GM15510 (cell line): Measurements from ENCODE around the gene PEF1.

Source experiments
- POLR2A ChIP-seq: IDR thresholded peaks from 3 replicates; pipeline ENCODE4 v1.6.1; 2011; ENCODE audit warnings: borderline replicate concordance; ENCODE audit not compliant: insufficient read length; ENCODE audit errors: extremely low read depth

Gene PEF1

DNA sequence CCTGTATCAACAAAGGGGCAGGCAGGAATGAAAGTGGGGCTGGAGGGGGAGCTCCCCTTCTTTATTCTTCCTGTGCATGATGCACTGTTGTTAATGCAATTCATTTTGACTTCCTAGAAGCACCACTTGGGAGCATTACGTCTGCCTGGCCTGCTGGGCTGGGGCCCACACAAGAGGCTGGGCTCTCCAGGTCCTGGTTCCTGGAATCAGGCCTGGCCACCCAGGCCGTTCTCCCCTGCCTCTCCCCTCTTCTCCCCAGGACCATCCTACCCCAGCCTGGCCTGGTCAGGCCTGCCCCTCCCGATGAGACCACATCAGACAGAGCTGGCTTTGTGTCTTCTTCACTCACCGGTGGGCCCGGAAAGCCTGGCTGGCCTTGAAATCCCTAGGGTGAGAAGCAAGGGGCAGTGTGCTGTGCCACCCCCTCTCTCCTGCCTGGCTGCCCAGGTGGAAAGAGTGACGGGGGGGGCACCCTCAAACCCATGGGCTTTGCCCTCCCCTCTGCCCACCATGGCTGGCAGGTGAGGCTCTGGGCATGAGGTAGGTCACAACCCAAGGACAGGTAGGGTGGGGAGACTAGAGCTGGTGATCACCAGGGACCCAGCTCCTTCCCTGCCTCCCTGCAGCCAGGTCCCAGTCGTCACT is 20.7 kb upstream of the PEF1 start:
- no peak for TF ChIP-seq POLR2A

GRCh38 chr1:31664528-31664927 is 19.9 kb upstream of the PEF1 start:
- TF ChIP-seq POLR2A = no peak

DNA sequence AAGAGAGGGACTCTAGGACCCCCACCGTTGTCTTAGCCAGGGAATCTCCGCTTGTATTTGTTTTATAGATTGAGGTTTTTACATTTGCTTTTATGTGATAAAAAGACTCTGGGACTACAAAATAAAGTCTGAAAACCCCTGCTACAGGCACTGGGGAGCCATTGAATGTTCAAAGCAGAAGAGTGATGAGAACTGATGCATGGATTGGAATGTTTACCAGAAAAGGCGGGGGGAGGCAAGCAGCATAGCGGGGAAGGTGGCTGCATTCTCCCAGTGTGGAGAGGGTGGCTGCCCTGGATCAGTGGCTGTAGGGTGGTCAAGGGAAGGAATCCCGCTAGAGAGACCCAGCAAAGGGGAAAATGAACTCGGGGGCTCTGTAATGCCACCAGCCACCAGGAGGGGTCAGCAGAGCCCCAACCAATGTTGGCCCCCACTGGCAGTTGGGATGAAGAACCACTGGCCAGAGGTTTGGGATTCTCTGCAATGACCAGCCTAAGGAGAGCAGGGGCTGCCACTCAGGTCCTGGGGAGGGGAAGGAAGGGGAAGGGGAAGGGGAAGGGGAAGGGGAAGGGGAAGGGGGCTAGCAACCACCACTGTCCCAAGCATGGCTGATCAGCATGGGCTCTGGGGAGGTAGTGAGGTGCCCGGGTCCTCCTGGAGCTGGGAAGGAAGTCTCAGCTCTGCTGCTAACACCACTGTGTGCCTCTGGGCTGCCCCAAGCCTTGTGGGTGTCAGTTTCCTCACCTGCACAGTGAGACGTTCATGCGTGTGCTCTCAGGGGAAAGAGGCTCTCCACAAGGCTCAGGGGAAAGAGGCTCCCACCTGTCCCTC is 19.2 kb upstream of the PEF1 start:
- no peak for TF ChIP-seq POLR2A

DNA sequence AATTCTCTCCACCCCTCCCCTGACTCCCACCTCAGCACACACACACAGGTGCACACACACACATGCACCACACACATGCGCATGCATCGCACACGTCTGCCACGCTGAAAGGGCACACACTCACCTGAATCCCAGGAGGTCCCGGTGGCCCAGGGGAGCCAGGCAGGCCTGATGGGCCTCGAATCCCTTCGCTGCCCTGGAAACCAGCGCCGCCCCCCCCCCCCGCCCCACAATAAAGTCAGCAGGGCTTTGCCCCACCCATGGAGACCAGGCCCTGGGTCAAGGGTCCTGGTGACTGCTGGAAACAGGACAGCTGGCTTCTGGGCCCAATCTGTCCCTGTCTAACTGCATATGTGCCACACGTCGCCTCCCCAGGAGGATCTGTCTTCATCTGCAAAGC is 17.8 kb upstream of the PEF1 start:
- TF ChIP-seq POLR2A = no peak

GRCh38 chr1:31661856-31662255 is 17.2 kb upstream of the PEF1 start:
- TF ChIP-seq POLR2A = no peak

GRCh38 chr1:31660871-31661455 is 16.3 kb upstream of the PEF1 start:
- TF ChIP-seq POLR2A = no peak

DNA sequence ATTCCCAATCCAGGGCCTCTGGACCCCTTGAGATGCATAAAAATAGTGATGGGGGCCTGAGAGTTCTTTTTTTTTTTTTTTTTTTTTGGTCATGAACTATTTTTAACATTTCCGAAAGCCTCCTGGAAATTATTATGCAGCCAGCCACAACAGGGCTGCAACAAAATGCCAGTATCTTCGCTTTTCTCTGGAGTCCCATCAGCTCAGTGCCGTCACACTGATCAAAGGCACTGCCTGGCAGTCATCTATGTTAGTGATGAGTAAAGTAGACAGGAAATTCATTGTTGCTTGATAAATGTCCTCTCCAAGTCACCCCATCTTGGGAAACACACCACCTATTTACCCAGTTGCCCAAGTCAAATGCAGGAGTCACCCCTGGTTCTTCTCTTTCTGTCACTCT is 15.2 kb upstream of the PEF1 start:
- TF ChIP-seq POLR2A = no peak

GRCh38 chr1:31658721-31659120 is 14.0 kb upstream of the PEF1 start:
- TF ChIP-seq POLR2A = no peak

- no peak for TF ChIP-seq POLR2A
These were observed 13.4 kb upstream of the PEF1 start for GRCh38 chr1:31657972-31658510.

DNA sequence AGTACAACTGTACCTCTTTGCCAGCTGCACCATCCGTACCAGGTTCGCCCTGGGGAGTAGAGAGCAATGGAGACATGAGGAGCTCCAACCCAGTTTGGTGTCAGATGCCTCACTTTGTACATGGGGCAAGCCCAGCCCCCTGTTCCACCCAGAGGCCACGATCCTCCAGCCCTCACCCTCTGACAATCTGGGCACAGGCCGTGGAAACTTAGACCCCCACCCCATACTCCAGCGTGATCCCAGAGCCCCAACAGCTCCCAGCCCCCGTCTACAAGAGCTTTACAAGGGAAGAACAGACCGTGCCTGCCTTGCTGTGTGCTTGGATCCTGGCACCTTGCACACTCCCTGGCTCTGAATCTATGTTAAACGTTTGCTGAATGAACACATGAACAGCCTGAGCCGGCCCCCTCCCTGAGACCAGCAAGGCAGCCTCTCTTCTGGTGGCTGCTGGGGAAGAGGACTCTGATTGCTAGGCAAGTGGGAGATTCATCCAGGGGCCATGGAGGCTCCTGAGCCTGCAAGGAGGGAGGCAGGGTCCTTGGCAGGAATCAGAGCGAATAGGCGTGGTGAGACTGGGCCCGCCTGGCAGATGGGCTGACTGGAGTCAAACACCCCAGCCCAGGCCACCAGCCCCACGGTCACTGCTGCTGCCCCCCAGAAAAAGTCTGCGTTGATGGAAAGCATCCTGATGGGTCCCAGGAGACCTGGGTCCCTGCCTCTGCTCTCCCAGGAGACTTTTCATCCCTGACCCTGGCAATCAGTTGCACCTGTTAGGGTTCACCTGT is 12.5 kb upstream of the PEF1 start:
- no peak for TF ChIP-seq POLR2A

DNA sequence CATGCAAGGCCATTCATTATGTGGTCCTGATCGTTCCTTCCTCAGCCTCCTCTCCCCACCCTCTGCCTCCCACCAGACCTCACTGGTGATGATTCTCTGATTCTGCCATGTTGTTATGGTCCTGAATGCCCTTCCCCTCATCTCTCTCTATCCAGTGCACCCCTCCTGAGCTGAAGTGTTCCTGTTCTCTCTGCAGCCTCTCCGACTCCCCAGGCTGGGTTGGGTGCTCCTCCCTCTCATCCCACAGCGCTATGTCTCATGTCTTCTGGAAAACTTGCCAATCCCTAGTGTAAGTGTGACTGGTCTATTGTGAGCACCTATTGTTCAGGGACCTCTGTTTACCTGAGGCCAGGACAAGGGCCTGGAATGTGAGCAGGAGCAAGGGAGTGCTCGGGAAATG is 11.1 kb upstream of the PEF1 start:
- TF ChIP-seq POLR2A = no peak

GRCh38 chr1:31655104-31655503 is 10.4 kb upstream of the PEF1 start:
- TF ChIP-seq POLR2A = no peak

DNA sequence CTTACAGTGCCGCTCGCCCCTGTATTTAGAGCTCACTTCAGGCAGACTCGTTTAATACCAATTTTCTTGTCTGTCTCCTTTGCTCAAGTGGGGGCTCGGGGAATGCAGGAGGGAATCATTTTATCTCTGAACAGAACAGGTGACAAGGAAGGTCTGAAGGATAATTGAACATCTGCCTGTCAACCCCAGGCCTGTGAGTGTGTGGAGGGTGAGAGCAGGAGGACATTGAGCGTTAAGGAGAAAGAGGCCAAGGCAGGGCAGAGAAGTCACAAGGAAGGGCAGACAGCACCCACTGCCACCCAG is 9.7 kb upstream of the PEF1 start:
- no peak for TF ChIP-seq POLR2A

DNA sequence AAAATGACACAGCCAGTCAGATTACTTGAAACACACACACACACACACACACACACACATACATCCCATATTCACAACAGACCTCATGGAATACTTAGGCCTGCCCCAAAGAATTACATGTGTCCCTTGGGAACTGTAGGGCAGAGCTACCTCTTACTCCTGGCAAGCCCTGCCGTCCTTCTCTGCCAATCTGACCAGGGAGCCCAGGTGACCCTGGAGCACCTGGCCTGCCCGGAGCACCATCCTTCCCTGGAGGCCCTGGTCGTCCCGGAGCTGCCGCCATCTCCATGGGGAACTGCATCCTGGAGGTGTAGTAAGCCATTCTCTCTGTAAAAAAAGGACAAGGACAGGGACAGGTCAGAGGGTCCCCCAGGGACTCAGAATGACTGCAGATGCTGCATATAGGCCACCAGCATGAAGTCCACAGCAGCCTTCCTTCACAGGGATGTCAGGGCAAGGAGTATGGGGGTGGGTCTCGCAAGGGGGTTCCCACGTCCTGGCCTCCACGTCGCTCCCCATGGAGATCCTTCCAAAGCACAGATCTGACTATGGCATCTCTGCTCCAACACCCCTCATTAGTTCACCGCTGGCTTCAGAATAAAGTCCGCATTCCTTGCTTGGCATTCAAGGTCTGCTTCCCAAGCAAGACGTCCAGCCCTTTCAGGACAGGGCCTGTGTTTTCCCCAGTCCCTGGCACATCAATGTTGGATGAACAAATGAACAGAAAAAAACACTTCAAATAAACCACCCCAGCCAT is 9.2 kb upstream of the PEF1 start:
- TF ChIP-seq POLR2A = no peak
